ENCODE data around the gene PACRG. TPM values are rescaled to one million over a fixed set of nuclear protein-coding genes. Genes with fewer than 3 reads are reported as not detected.

The PACRG gene
- total and polyA plus RNA-seq, 2 of the 13 experiments (the other 11 are each of a cell fraction or from before 2014, with no cell fraction given): 0.13 TPM; not detected in 1

- CTCF ChIA-PET (ENCODE audit: low intra/inter-chr PET ratio, low total read pairs): no interaction called here
- peaks cover 0 to 45% of the 10 kb centered on the region in 2 experiments; a peak in 3 of 5 replicates for H3K27me3 ChIP-seq (ENCODE audit: control insufficient read depth in 1 of 2, insufficient read depth in 2 of 2, low read length in 2 of 2)
- 77% methylated on average over 14 of the region's 14 CpGs for WGBS (ENCODE audit: low lambda C conversion rate)
Measured at GRCh38 chr6:163186527-163186926, 458.8 kb downstream of the PACRG start.

More at GRCh38 chr6:163186527-163186926, 458.8 kb downstream of the PACRG start:
- in situ Hi-C loops (cut with HindIII; ENCODE audit: extremely low pct_ligation_motif_present, low pct_unique_long_range_greater_than_20kb) (loop anchor here (10.0 to 25.0 kb wide), 2 partner anchors 368 to 926 kb away; no protein-coding TSS in a partner anchor), intact Hi-C loops (cut with micrococcal nuclease; ENCODE audit: unreplicated experiment) (no loop called here)
- H2AFZ ChIP-seq (ENCODE audit: low read length): no peak overlapping the region
- no peak overlapping the region for H3K4me3 ChIP-seq (replicated peaks in 1 of 3; ENCODE audit: insufficient read depth in 1 of 3, low read depth in 2 of 3, low read length in 3 of 3)
- H3K9ac ChIP-seq (ENCODE audit: insufficient read depth, low read depth, low read length): no peak overlapping the region
- H3K4me2 ChIP-seq (ENCODE audit: low read depth, low read length): no peak overlapping the region
- H4K20me1 ChIP-seq (ENCODE audit: insufficient read depth, low read length): no peaks in the 10 kb centered on the region
- H3K79me2 ChIP-seq (ENCODE audit: insufficient read depth, low read length): no peaks in the 10 kb centered on the region
- POLR2A ChIA-PET: no interaction called here
- peaks cover 8% of the 10 kb centered on the region for H3K4me1 ChIP-seq (ENCODE audit: insufficient read depth, low read length)
- FAIRE-seq (no peak), DNase-seq (ENCODE audit: low spot score) (no peak), ATAC-seq (no peak; the same call in 2 of the 3 replicates)
- H3K9me3 ChIP-seq (ENCODE audit: low read length): no peaks in the 10 kb centered on the region
- H3K36me3 ChIP-seq (replicated peaks in 1 of 2; ENCODE audit: control insufficient read depth in 1 of 2, insufficient read depth in 2 of 2, low read length in 2 of 2): no peaks in the 10 kb centered on the region
- no peak overlapping the region for H3K27ac ChIP-seq (ENCODE audit: extremely low read length, insufficient read depth, low read length)
- BruUV-seq (replicated peaks): no TSS peak
- TF ChIP-seq PPARG (CRISPR knock-in tag; conservative IDR thresholded peaks at IDR 0.05): no peak
- no peak for TF ChIP-seq PHF8 (CRISPR knock-in tag; IDR thresholded peaks at IDR 0.05)
- no peak for TF ChIP-seq ZNF879 (CRISPR knock-in tag; IDR thresholded peaks at IDR 0.05)
- TF ChIP-seq TP53 (CRISPR knock-in tag; conservative IDR thresholded peaks at IDR 0.05): no peak
- TF ChIP-seq NCOA5 (CRISPR knock-in tag; IDR thresholded peaks at IDR 0.05): no peak
- TF ChIP-seq ZNF446 (CRISPR knock-in tag; IDR thresholded peaks at IDR 0.05): no peak
- TF ChIP-seq BRD4 (CRISPR knock-in tag; IDR thresholded peaks at IDR 0.05): no peak
- no peak for TF ChIP-seq ZBTB39 (CRISPR knock-in tag; IDR thresholded peaks at IDR 0.05)
- TF ChIP-seq REL (CRISPR knock-in tag; conservative IDR thresholded peaks at IDR 0.05): no peak
- no peak for TF ChIP-seq TCF12 (IDR thresholded peaks at IDR 0.05)
- TF ChIP-seq TCF12 (CRISPR knock-in tag; IDR thresholded peaks at IDR 0.05): no peak
